T-helper 1 cell treated with Interleukin-12 subunit alpha and Interleukin-12 subunit beta and Interleukin-4 antibody, amounts not matched to agents 30 ng/mL and 1 ng/mL, for 36 hours (primary cell): ENCODE measurements around the gene IL5. TPM values are rescaled to one million over a fixed set of nuclear protein-coding genes. Genes with fewer than 3 reads are reported as not detected.
"Not testable (repeated sequence)": the region's sequence is repeated elsewhere in the genome, so short reads cannot be mapped to it uniquely, and the experiment has no call there.

Source experiments
- intact Hi-C: fragments of 100-400 bp; cut with micrococcal nuclease; formaldehyde crosslinking; loops from one replicate; pipeline ENCODE4 v1.15.1; 2024
- total RNA-seq: library from RNA; stranded (reverse); gene quantifications from 2 replicates; pipeline ENCODE4 v1.2.3, GENCODE V29; 2022

Gene IL5
- total RNA-seq, 1 donor from 2014 or later = 0.39 TPM

DNA sequence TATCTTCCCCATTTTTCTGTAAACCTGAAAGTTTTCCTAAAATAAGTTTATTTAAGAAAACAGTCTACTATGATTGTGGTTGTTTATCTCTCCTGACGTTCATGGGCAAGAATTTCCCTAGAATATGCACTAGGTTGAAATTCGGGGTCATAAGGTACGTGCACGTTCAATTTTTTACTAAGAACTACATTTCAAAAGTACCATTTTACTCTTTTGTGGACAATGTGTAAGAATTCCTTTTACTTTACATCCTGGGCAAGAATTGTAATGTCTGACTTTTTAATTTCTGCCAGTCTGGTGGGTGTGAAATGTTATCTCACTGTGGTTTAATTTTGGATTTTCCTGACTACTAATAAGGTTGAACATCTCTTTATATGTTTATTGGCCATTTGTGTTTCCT lies 12.4 kb downstream of the IL5 start:
- intact Hi-C loops = no loop called here

DNA sequence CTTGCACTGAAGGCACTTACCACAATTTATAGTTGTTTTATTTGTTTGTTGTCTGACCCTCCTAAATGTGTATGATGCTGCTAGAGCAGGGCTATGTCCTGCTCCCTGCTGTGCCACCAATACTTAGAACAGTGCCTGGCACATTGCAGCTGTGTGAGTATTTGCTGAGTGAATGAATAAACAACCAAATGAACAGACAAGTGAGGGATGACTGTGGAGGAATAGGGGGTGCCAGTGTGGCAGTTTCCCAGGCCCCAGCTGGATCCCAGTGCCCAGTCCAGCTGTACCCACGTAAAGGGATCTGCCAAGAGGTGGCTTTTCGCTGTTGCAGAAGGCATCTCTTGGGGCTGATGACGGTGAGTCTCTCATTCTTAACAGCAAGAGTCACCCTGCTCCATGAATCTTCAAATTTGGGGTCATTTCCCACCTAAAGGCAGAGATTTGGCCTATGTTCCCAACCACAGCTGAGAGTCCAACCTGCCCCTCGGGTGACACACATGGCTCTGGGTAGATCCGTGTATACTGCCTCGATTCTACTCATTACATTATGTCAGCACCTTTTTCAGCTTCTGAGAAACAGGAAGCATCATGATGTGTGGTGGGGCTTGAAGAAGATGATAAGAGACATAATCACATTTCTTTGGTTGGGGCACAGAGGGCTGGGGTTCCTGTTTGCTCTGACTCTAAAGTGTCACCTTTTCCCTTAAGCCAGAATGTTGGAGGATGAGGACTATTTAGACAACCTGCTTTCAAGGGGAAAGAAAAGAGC lies 14.3 kb downstream of the IL5 start:
- intact Hi-C loops = loop anchor here (5.0 kb wide), 3 partner anchors 63 to 353 kb away; no protein-coding TSS in a partner anchor

DNA sequence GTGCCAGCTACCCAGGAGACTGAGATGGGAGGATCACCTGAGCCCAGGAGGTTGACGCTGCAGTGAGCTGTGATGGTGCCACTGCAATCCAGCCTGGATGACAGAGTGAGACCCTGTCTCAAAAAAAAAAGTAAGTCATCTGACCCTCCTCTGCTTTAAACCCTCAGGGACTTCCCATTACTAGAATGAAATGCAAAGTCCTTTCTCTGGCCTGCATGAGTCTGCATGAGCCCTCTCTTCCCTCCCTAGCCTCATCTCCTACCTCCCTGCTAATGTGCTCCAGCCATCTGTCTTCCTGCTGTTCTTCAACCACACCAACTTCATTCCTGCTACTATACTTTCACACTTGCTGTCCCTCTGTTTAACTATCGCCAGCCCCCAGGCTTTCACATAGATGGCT lies 15.3 kb downstream of the IL5 start:
- intact Hi-C loops = loop anchor here (5.0 kb wide), 3 partner anchors 64 to 354 kb away; no protein-coding TSS in a partner anchor

DNA sequence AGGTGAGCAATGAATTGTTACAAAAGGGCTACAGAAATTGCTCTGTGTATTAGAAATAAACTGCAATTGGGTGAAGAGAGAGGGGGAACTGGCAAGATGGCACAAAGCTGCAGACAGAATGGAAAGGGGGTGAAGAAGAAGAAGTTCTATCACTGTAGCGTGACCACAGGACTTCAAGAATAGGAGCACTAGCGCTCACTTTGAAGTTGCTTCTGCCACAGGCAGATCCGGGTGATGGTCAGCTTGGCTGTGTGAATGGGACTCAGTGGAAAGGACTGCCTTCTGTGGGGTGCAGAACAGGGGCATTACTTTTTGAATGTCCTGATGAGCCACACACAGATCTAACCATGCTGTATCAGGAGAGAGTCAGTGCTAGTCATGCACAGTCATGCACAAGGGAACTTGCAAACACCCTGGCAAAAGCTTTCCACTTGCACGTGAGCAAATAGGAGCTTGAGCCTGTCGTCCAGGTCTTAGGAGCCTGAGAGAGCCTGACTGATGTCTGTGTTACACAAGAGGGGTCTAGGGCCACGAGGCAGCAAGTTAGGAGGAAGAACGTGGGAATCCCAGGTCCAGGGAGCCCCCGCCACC lies 16.3 kb downstream of the IL5 start:
- intact Hi-C loops = loop anchor here (1.0 to 5.0 kb wide), 10 partner anchors 20 to 355 kb away; partner anchors contain the start of genes GDF9, KIF3A and UQCRQ

DNA sequence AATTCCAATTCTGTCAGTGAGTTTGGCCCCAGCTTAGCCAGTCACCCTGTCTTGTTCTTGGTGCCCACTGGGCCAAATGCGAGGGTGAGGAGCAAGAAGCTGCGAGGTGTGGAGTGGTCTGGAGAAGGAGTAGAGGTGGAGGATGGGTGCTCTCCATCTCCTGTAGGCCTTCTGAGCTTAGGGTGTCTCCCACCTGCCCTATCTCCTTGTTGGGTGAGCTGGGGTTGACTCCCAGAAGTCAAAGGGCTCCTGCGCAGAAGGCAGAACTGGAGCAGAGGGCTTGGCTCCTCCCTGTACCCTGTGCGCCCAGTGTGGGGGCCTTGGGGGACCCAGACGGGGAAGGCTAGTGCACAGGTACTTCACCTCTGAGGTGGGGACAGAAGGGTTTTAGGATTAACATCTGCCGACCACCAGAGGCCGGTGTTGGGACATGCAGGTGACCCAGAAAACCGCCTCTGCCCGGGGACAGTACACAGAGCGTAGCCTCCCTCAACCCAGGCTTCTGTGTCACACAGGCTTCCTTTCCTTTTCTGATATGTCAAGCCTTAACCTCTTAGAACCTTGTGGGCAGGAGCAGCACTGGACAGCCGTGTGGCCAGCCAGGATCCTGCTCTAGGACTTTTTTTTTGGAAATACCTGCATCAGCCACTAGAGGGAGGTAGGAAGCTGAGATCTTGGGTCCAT lies 16.9 kb downstream of the IL5 start:
- intact Hi-C loops = loop anchor here (1.0 to 5.0 kb wide), 10 partner anchors 19 to 356 kb away; partner anchors contain the start of genes GDF9, KIF3A and UQCRQ

DNA sequence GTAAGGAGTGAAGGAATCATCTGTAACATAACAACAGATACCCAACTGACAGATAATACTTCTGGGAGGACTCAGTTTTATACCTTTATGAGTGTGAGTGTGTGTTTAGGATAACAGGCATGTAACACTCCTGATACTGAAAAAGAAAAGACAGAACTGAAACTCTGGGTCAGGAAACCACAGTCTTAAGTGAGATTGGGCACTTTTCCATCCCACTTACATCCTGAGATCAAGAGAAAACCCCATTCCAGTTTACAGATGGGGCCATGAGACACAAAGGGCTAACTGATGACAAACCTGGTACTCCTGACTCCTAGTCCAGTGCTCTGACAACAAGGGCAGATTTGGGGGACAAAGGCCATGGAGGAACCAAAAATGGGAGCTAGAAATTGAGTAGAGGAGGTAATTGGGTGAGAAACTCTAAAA lies 18.0 kb downstream of the IL5 start:
- intact Hi-C loops = loop anchor here (5.0 kb wide), 3 partner anchors 67 to 357 kb away; no protein-coding TSS in a partner anchor

DNA sequence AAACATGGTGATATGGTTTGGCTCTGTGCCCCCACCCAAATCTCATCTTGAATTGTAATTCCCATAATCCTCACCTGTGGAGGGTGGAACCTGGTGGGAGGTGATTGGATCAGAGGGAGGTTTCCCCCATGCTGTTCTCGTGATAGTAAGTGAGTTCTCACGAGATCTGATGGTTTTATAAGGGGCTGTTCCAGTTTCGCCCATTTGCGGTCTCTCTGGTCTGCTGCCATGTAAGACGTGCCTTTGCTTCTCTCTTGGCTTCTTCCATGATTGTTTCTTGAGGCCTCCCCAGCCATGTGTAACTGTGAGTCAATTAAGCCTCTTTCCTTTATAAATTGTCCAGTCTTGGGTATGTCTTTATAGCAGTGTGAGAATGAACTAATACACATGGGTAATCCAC lies 18.4 kb downstream of the IL5 start:
- intact Hi-C loops = loop anchor here (5.0 kb wide), 3 partner anchors 67 to 357 kb away; no protein-coding TSS in a partner anchor

DNA sequence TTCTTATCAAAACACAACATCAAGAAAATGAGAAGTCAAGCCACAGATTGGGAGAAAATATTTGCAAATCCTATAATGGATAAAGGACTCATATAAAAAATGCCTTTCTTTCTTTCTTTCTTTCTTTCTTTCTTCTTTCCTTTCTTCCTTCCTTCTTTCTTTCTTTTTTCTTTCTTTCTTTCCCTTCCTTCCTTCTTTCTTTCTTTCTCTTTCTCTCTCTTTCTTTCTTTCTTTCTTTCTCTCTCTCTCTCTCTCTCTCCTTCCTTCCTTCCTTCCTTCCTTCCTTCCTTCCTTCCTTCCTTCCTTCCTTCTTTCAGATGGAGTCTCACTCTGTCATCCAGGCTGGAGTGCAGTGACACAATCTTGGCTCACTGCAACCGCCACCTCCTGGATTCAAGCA lies 21.3 kb downstream of the IL5 start:
- intact Hi-C loops = not testable (repeated sequence)

DNA sequence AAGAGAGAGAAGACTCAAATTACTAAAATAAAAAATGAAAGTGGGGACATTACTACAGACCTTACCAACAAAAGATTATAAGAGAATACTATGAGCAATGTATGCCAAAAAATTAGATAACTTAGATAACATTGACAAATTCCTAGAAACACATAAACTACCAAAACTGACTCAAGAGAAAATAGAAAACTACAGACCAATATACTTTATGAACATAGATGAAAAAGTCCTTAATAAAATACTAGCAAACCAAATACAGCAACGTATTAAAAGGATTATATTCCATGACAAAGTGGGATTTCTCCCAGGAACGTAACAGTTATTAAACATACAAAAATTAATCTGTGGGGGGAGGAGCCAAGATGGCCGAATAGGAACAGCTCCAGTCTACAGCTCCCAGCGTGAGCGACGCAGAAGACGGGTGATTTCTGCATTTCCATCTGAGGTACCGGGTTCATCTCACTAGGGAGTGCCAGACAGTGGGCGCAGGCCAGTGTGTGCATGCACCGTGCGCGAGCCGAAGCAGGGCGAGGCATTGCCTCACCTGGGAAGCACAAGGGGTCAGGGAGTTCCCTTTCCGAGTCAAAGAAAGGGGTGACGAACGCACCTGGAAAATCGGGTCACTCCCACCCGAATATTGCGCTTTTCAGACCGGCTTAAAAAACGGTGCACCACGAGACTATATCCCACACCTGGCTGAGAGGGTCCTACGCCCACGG lies 29.5 kb downstream of the IL5 start:
- intact Hi-C loops = not testable (repeated sequence)

DNA sequence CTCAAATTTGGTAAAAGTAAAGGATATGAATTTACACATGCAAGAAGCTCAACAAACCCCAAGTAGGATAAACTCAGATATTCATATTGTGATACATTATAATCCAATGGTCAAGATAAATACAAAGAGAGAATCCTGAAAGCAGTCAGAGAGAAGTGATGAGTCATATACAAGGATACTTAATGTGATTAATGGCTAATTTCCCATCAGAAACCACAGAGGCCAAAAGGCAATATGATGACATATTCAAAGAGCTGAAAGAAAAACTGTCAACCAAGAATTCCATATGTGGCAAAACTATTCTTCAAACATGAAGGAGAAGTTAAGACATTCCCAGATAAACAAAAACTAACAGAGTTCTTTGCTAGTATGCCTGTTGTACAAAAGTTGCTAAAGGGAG lies 33.2 kb downstream of the IL5 start:
- intact Hi-C loops = no loop called here

DNA sequence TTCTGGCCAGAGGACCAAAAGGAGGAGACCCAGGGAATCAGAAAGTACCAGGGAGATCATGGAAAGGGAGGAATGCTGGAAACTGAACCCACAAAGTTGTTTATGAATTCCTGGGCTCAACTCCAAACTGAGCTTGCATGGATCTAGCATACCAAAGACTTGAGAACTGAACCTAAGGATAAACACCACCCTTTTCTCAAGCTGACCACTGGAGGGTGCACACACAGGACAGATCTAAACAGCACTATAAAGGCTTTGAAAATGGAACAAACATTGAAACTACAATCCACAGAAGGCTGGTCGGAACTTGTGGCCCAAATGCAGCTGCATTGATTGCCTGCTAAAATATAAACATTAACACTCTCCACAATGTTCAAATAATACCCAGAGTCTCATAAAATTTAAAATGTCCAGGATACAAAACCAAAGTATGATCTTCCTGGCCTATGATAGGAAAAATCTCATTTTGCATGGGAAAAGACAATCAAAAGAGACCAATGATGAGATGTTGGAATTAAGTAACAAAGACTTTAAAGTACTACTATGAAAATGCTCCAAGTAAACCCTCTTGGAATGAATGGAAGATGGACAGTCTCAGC lies 37.1 kb downstream of the IL5 start:
- intact Hi-C loops = loop anchor here (1.0 to 5.0 kb wide), 3 partner anchors 206 to 377 kb away; no protein-coding TSS in a partner anchor

DNA sequence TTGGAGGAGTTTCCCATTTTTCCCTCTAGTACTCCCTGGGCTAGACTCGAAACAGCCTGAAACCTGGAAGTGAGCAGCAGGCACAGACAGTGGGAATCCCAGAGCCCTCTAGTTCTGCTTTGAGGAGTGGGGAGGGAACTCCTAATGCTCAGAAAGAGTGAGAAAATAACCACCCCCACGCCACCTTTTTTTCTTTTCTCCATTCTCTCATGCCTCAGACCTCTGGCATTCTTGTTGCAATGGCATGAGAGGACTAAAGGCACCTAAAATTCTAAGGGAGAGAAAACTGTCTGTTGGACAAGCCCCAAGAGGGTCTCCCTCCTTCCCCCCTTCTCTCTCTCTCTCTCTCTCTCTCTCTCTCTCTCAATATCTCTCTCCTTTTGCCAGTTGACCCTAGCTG lies 37.7 kb downstream of the IL5 start:
- intact Hi-C loops = loop anchor here (1.0 to 5.0 kb wide), 3 partner anchors 207 to 378 kb away; no protein-coding TSS in a partner anchor

DNA sequence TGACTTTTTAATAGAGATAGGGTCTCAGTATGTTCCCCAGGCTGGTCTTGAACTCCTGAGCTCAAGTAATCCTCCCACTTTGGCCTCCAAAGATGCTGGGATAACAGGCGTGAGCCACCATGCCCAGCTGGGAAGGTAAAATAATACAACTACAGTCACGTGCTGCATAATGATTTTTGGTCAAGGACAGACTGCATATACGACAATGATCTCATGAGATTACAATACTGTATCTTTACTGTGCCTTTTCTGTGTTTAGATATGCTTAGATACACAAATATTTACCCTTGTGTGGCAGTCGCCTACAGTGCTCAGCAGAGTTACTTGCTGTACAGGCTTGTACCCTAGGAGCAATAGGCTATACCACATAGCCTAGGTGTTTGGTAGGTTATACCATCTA lies 38.6 kb downstream of the IL5 start:
- intact Hi-C loops = loop anchor here (5.0 kb wide), 1 partner anchor 208 kb away; no protein-coding TSS in a partner anchor

DNA sequence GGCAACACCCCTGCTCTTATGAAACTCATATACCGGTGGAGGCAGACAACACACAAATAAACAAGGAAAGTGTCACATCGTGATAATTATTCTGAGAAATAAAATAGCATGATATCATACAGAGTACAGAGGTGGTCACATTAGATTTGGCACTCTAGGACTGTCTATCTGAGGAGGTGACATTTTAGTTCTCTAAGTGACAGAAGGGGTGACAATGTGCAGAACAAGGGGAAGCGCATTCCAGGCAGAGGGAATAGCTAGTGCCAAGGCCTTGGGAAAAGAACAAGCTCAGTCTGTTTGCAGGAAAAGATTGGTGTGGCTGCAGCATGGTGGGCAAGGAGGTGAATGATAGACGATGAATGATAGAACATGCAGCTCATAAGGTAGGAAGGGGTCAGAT lies 40.1 kb downstream of the IL5 start:
- intact Hi-C loops = no loop called here

DNA sequence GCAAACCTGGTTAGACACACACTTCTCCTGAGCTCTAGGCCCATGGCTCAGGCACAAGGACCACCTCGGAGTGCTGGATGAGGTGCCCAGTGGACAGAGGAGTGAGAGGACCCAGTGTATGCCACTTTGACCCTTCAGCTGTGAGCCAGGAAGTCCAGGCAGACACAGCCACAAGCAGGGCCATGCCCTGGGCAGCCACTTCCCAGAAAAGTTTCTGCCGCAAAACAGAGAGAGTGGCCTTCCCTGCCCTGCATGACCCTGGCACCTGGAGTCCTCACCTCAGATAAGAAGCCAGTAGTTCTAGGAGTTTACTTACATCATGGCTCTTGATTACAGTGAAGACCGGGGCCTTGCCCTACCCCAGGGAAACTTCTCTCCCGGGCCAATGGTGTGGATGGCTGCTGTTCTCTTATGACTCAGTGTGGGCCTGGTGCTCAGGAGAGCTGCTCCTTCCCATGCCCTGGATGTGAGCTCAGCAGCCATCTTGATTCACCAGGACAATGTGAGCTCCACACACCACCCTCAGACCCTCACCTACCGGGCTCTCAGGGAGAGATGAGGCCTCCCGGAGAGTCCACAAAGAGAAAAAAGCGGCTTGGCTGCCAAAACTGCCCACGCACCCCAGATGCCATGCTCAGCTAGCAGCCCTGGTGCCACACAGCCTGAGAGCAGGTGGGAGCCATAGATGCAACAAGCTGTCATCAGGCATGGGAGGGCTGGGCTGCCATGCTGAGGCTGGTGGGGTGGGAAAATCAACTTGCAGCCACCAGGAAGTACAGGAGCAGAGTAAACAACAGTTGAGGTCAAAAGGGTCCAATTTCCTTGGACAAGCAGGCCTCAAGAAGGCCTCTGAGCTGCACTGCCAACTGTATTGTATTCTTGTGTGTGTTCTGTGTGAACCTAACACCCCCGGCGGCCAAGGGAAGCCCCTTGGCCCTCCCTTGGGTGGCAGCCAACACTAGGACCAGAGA lies 41.1 kb downstream of the IL5 start:
- intact Hi-C loops = loop anchor here (1.0 to 2.0 kb wide), 5 partner anchors 83 to 437 kb away; no protein-coding TSS in a partner anchor

DNA sequence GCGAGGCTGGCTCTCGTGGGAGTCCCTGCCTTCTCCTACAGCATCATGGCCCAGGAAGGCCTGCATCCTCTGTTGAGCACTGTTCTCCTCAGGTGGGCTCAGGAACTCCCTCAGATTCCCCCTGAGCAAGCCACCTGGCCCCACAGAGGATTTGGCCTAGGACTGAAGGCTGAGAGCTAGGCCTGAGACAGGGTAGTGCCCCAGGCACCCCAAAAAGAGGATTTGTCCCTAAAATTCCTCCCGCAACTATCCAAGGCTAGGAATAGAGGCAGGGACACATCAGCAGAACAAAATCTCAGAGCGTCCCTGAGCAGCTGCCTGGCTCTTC lies 41.7 kb downstream of the IL5 start:
- intact Hi-C loops = loop anchor here (1.0 to 2.0 kb wide), 5 partner anchors 82 to 437 kb away; no protein-coding TSS in a partner anchor

DNA sequence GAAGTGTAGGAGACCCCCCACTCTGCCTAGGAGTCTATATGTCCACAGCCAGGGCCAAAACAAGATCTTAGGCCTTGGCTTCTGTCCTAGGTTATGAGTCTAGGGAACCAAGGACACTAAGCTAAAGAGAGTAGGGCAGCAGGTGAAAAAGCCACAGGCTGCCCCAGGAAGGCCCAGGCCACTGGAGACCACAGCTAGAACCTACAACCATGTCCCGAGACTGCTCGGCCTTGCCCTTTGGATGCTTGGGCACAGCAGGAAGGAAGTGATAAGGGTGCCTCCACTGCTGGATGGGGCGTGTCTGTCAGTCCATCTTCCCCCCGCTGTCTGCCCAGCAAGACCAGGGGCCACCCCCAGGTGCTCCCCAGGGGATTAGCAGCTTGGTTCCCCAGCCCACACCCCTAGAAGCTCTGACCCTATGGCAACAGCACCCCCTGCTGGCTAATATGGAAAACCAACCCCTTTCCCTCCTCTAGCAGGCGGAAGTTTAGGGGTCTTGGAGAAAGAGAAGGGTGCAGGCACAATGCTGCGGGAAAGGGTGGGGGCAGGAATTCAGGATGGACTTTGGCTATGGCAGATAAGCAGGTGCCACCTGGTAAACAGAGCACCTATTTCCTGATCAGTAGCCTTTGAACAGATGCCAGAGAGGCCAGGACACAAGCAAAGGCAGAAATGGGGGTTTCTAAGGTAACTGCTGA lies 42.2 kb downstream of the IL5 start:
- intact Hi-C loops = loop anchor here (1.0 to 2.0 kb wide), 5 partner anchors 82 to 436 kb away; no protein-coding TSS in a partner anchor

DNA sequence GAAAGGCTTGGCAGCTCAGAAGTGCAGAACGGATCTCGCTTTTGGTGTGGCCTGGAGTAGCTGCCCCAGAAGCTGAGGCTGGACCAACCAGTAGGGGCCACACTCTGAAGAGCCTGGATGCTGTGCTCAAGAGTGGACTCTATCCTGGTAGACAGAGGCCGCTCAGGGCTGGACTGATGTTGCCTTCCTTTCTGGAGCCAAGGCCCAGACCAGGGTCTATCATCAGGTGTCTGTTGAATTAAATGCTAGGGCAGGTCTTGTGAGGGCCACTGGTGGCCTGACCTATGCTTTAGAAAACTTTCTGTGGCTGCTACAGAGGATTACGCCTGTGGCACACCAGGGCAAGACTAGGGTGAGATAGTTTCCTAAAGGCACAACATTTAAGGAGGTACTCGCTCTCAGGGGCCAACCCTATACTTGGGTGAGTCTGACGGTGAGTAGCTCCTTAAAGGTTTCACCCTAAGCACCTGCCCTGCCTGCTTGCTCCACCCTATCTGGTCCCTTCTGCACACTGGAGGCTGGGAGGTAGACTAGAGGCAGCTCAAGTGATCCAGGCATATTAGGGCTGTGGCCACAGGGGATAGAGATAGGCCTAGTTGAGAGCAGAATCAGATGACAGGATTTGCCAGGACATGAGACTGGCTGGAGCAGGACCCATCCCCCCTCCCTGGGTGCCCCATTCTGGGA lies 42.9 kb downstream of the IL5 start:
- intact Hi-C loops = loop anchor here (2.0 kb wide), 1 partner anchor 436 kb away; no protein-coding TSS in a partner anchor
